ENCODE results near the gene SLC29A1. TPM values are rescaled to one million over a fixed set of nuclear protein-coding genes. Genes with fewer than 3 reads are reported as not detected.

SLC29A1 gene
- total RNA-seq, 1 experiment from 2014 or later, result 45.3 TPM

GRCh38 chr6:44234101-44235025 lies 11.0 kb downstream of the SLC29A1 start:
- H3K4me1 ChIP-seq (replicated peaks; ENCODE audit: insufficient read depth), result peaks cover 17% of the 10 kb centered on the region
- TF ChIP-seq EZH2 (IDR thresholded peaks at IDR 0.05; ENCODE audit: low read depth) (no peak), CTCF (conservative IDR thresholded peaks at IDR 0.05) (peak; percentile 81)
- no peaks in the 10 kb centered on the region for H3K27me3 ChIP-seq (ENCODE audit: insufficient read depth, low read depth)
- H2AFZ ChIP-seq, result no peak overlapping the region
- H4K20me1 ChIP-seq (ENCODE audit: insufficient read depth), result no peaks in the 10 kb centered on the region
- intact Hi-C loops (cut with micrococcal nuclease; ENCODE audit: unreplicated experiment), result loop anchor here (1.0 kb wide), 3 partner anchors 10 to 138 kb away; no protein-coding TSS in a partner anchor
- no peaks in the 10 kb centered on the region for H3K9me3 ChIP-seq (ENCODE audit: insufficient read depth, low read depth)
- H3K36me3 ChIP-seq (ENCODE audit: low read depth), result no peaks in the 10 kb centered on the region
- H3K4me3 ChIP-seq, result no peak overlapping the region
- peaks cover 27% of the 10 kb centered on the region for H3F3A ChIP-seq (ENCODE audit: insufficient read depth, low read depth)
- ChIA-PET CTCF (interaction anchor here (0.5 to 1.3 kb wide), 5 partner anchors 10 to 141 kb away, joined by 3 to 8 read pairs (median 3); partner anchors contain the start of gene SLC29A1), POLR2A (ENCODE audit: unreplicated experiment) (no interaction called here)
- H3K4me2 ChIP-seq, result no peak overlapping the region
- no peak overlapping the region for H3K27ac ChIP-seq
- H3K9me2 ChIP-seq (ENCODE audit: insufficient read depth), result no peaks in the 10 kb centered on the region
- H3K79me2 ChIP-seq (ENCODE audit: low read depth), result no peaks in the 10 kb centered on the region
- DNase-seq, result peak; percentile 34 to 57
- BruUV-seq (replicated peaks), result no TSS peak

GRCh38 chr6:44235269-44235668 lies 11.9 kb downstream of the SLC29A1 start:
- intact Hi-C loops (cut with micrococcal nuclease; ENCODE audit: unreplicated experiment), result no loop called here
- no peaks in the 10 kb centered on the region for H3K36me3 ChIP-seq (ENCODE audit: low read depth)
- no peak overlapping the region for H2AFZ ChIP-seq
- H3K27me3 ChIP-seq (ENCODE audit: insufficient read depth, low read depth), result no peaks in the 10 kb centered on the region
- H4K20me1 ChIP-seq (ENCODE audit: insufficient read depth), result no peaks in the 10 kb centered on the region
- peaks cover 17% of the 10 kb centered on the region for H3K4me1 ChIP-seq (replicated peaks; ENCODE audit: insufficient read depth)
- POLR2A ChIA-PET (ENCODE audit: unreplicated experiment), result no interaction called here
- no peak overlapping the region for H3K27ac ChIP-seq
- CTCF ChIA-PET, result interaction anchor here (0.5 to 1.3 kb wide), 4 partner anchors 11 to 36 kb away, joined by 3 to 6 read pairs (median 3); partner anchors contain the start of genes HSP90AB1 and SLC29A1
- DNase-seq, result no peak
- H3K9me3 ChIP-seq (ENCODE audit: insufficient read depth, low read depth), result no peaks in the 10 kb centered on the region
- peaks cover 27% of the 10 kb centered on the region for H3F3A ChIP-seq (ENCODE audit: insufficient read depth, low read depth)
- H3K79me2 ChIP-seq (ENCODE audit: low read depth), result no peaks in the 10 kb centered on the region
- no peaks in the 10 kb centered on the region for H3K9me2 ChIP-seq (ENCODE audit: insufficient read depth)
- BruUV-seq (replicated peaks), result no TSS peak
- H3K4me2 ChIP-seq, result no peak overlapping the region
- TF ChIP-seq CTCF (conservative IDR thresholded peaks at IDR 0.05) (no peak), EZH2 (IDR thresholded peaks at IDR 0.05; ENCODE audit: low read depth) (no peak)
- H3K4me3 ChIP-seq, result no peak overlapping the region

- Histone ChIP-seq H2AFZ (no peak overlapping the region), H4K20me1 (ENCODE audit: insufficient read depth) (no peaks in the 10 kb centered on the region), H3K9me3 (ENCODE audit: insufficient read depth, low read depth) (no peaks in the 10 kb centered on the region), H3K27me3 (ENCODE audit: insufficient read depth, low read depth) (no peaks in the 10 kb centered on the region), H3K4me2 (no peak overlapping the region), H3K27ac (no peak overlapping the region), H3F3A (ENCODE audit: insufficient read depth, low read depth) (peaks cover 27% of the 10 kb centered on the region), H3K36me3 (ENCODE audit: low read depth) (no peaks in the 10 kb centered on the region), H3K79me2 (ENCODE audit: low read depth) (no peaks in the 10 kb centered on the region), H3K9me2 (ENCODE audit: insufficient read depth) (no peaks in the 10 kb centered on the region), H3K4me1 (replicated peaks; ENCODE audit: insufficient read depth) (peaks cover 17% of the 10 kb centered on the region), H3K4me3 (no peak overlapping the region)
- POLR2A ChIA-PET (ENCODE audit: unreplicated experiment), result interaction anchor here (0.7 kb wide), 1 partner anchor 53 kb away, joined by 17 read pairs; no protein-coding TSS in a partner anchor
- DNase-seq, result peak in 1 of 2 experiments; percentile 1
- intact Hi-C loops (cut with micrococcal nuclease; ENCODE audit: unreplicated experiment), result no loop called here
- CTCF ChIA-PET, result interaction anchor here (0.9 to 1.3 kb wide), 2 partner anchors 11 to 12 kb away, joined by 3 read pairs; partner anchors contain the start of gene HSP90AB1
- no peak for TF ChIP-seq CTCF (conservative IDR thresholded peaks at IDR 0.05)
- no peak for TF ChIP-seq EZH2 (IDR thresholded peaks at IDR 0.05; ENCODE audit: low read depth)
- no TSS peak for BruUV-seq (replicated peaks)
Observed at GRCh38 chr6:44235891-44236516, 12.6 kb downstream of the SLC29A1 start.

All from PC-9 (cell line).